HL-60 (cell line): ENCODE results near the gene ANO6.

Source experiments
- CTCF ChIP-seq: IDR thresholded peaks from one replicate; pipeline ENCODE4 v1.5.1; 2011; ENCODE audit warnings: low read length, control low read depth, inconsistent platforms; ENCODE audit not compliant: insufficient read depth
- GABPA ChIP-seq: IDR thresholded peaks from 2 replicates; pipeline ENCODE4 v1.6.1; 2012; ENCODE audit warnings: low read depth
- POLR2AphosphoS5 ChIP-seq: IDR thresholded peaks from 2 replicates; pipeline ENCODE4 v1.6.1; 2012; ENCODE audit warnings: low read depth
- REST ChIP-seq: IDR thresholded peaks from 2 replicates; pipeline ENCODE4 v1.6.1; 2012; ENCODE audit warnings: low read depth; ENCODE audit not compliant: insufficient replicate concordance
- SPI1 ChIP-seq: IDR thresholded peaks from 2 replicates; pipeline ENCODE4 v1.6.1; 2012; ENCODE audit warnings: low read depth, mild to moderate bottlenecking, borderline replicate concordance

- no peak for TF ChIP-seq CTCF
- no peak for TF ChIP-seq GABPA
- TF ChIP-seq POLR2AphosphoS5, result no peak
- TF ChIP-seq REST, result no peak
- TF ChIP-seq SPI1, result no peak
These were observed 223.1 kb downstream of the ANO6 start for GRCh38 chr12:45439039-45439438.
